IPS-15b (cell line): ENCODE data around the gene IGIP.
A peak's percentile ranks its signal among the peaks of the same experiment; 100 is the strongest.

Experiments
- H3K27me3 ChIP-seq: one replicate; pipeline ENCODE4 v1.6.1; 2013; ENCODE audit warnings: low read length; ENCODE audit not compliant: control insufficient read depth, insufficient read depth
- H3K36me3 ChIP-seq: one replicate; pipeline ENCODE4 v1.6.1; 2013; ENCODE audit warnings: low read length; ENCODE audit not compliant: control insufficient read depth, insufficient read depth
- H3K4me1 ChIP-seq: one replicate; pipeline ENCODE4 v1.6.1; 2013; ENCODE audit warnings: mild to moderate bottlenecking, low read length; ENCODE audit not compliant: control insufficient read depth, insufficient read depth
- H3K4me3 ChIP-seq: one replicate; pipeline ENCODE4 v1.5.1; 2013; ENCODE audit warnings: low read depth, low read length
- H3K9ac ChIP-seq: one replicate; pipeline ENCODE4 v1.6.1; 2013; ENCODE audit warnings: low read depth, mild to moderate bottlenecking, low read length
- H3K9me3 ChIP-seq: one replicate; pipeline ENCODE4 v1.6.1; 2013; ENCODE audit warnings: mild to moderate bottlenecking, low read length; ENCODE audit not compliant: control insufficient read depth, insufficient read depth

The IGIP gene

DNA sequence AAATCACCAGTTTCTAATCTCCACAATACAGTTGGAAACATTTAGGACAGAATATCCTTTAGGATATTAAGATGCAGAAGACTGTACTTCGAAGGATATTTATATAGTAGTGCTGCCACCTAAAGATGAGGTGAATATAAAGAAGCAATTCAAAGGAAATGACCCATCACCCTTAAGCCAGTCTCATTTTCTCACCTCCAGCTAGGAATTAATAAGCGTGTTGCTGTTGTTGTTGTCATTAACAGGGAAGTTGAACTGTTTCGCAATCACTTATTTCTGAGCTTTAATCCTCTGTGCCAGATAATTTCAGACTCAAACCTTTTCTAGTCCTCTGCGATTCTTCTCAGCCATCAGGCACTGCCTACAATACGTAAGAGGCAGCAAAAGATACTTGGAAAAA, 19.6 kb upstream of the IGIP start:
- peaks cover 4% of the 10 kb centered on the region for H3K4me1 ChIP-seq
- H3K9me3 ChIP-seq: no peaks in the 10 kb centered on the region
- no peak overlapping the region for H3K4me3 ChIP-seq
- H3K27me3 ChIP-seq: peaks cover 70% of the 10 kb centered on the region
- H3K9ac ChIP-seq: no peak overlapping the region
- H3K36me3 ChIP-seq: no peaks in the 10 kb centered on the region

- Histone ChIP-seq H3K9ac (peak overlapping the region; percentile 66), H3K36me3 (no peaks in the 10 kb centered on the region), H3K9me3 (no peaks in the 10 kb centered on the region), H3K4me3 (peak overlapping the region; percentile 68), H3K27me3 (peaks cover 75% of the 10 kb centered on the region), H3K4me1 (peaks cover 10% of the 10 kb centered on the region)
Measured at GRCh38 chr5:140106805-140107311, 18.9 kb upstream of the IGIP start.

DNA sequence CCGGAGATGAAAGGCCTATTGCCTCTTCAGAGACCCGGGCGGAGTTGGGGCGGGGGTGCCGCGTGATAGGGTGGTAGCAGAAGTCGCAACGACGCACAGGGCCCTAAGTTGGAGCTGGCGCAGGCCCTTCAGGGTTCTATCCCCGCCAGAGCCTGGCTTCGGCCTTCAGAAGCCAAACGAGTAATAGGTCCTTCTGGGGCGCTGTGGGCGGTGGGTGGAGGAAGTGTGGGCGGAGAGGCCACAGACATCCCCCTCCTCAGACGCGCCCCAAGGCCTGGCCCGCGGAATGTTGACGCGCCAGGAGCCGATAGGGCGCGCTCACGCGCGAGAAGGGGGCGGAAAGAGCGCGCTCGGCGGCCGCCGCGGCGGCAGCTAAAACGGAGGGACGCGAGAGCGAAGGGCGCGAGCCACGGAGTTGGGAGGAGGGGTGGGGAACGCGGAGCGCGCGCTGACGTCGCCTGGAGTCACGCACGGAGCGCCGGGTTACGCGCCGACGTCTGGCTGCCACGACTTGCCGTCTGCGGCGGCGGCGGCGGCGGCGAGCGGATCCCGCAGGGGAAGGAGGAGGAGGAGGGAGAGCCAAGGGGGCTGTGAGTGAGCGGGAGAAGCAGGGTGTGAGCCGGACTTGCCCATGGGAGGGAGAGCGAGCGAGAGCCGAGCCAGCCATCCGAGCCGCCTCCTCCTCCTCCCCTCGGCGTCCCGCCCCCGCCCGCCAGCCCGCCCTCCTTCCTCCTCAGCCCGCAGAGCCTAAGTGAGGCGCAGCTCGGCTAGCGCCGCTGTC, 18.2 kb upstream of the IGIP start:
- Histone ChIP-seq H3K9me3 (no peaks in the 10 kb centered on the region), H3K27me3 (peaks cover 78% of the 10 kb centered on the region), H3K9ac (peak overlapping the region; percentile 66), H3K4me1 (peaks cover 15% of the 10 kb centered on the region), H3K36me3 (no peaks in the 10 kb centered on the region), H3K4me3 (peak overlapping the region; percentile 68)

DNA sequence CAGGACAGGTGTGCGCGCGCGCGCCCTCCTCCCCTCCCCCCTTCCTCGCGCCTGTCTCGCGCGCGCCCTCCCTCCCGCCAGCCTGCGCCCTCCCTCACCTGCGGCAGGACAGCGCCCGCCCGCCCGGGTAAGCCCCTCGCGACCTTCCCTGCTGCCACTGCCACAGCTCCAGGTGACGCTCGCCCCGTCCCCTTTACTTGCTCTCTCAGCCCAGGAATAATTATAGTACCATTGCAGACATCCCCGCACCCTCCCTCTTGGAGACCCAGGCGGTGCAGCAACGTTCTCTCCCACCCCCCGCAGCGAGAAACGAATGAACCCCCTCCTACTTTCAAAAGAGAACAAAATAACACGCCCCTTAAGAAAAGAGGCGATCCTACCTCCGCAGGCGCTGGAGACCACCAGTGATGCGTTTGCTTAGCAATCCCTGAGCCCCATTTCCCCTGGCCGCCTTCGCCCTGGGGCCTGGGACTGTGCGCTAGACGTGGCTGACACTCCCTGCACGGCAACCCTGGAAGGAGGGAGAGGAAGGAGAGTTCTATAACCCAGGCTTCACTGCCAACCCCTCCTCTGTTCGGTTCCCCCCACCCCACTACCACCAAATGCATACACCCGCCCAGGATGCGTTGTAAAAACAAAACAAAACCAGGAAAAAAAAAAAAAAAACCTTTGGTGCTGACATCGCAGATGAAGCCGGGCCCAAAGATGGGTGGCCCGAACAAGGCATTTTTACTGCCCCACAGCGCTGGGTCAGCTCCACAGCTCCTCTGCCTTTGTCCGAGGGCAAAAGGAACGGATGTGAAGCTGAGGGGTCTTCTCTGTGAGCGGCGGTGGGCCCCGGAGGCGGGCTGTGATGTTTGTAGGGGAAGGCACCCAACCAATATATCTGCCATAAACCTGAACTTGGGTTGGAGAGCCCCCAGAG, 17.4 kb upstream of the IGIP start:
- H3K27me3 ChIP-seq: peaks cover 76% of the 10 kb centered on the region
- H3K4me3 ChIP-seq: peak overlapping the region; percentile 78
- H3K9ac ChIP-seq: no peak overlapping the region
- H3K9me3 ChIP-seq: no peaks in the 10 kb centered on the region
- H3K36me3 ChIP-seq: no peaks in the 10 kb centered on the region
- H3K4me1 ChIP-seq: peaks cover 16% of the 10 kb centered on the region

DNA sequence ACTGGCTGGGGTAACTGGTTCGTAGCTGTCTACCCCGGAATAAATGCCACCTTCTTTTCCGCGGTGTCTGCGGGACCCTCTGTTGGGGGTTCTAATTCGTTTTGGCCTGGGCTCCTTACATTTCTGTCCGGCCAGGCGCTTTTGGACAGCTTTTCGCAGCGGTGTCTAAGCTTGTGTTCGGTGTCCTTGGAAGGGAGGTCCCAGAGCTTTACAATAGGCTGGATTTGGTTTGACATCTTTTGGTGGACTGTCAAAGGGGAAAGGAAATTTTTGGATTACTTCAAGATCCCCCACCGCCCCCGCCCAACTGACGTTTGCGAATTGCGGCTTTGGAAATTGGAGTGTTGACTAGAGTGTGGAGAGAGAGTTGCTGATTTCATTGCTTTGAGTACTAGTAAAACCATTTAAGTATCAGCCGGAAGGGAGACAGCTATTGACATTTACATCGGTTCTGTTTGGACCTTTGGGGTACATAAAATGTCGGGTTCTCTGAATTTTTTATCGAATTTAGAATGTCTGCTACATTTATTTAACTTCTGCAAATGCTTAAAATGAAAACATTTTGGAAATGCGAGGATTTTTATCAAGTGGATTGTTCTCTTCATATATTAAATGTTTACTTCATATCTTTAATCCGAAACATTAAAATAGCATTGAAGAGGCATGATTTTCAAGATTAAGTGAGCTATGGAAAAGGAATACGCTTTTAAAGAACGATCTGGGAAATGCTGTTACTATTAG, 16.5 kb upstream of the IGIP start:
- H3K27me3 ChIP-seq: peaks cover 70% of the 10 kb centered on the region
- no peak overlapping the region for H3K9ac ChIP-seq
- H3K4me3 ChIP-seq: peak overlapping the region; percentile 78

DNA sequence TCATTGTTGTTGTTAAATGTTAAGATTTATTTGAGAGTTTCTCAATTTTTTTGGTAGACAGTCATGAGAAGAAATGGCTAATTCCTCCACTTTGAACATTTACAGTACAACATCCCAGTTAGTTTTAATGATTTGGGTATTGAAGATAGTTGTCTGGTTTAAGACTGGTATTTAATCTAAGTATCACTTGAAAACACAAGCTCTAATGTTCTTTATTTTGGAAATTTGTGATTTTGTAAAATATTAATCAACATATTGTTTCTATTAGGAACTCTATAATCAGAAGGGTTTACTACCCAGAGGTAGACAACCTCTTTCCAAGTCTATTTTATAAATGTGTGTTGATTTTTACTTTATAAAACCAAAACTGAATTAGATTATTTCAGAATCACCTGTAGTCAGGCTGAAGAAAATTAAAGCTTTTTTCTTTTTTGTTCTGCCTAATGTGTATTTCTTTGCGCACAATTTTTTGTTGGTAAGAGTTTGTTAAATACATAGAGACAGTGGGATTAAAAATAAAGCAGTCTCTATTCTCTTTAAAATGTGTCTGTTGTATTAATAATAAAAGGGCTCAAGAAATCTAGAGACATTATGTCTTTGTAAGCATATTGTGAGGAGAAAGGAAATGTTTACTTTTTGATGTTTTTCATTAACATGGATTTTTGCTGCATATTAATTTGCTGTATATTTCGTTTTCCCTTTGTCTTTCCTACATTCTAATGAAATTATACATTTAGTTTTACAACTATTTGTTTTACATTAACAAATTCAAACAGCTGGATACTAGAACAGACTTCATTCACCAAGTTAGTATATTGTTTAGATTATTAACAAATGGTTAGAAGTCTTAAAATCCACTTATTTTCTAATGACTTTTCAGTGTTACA, 15.7 kb upstream of the IGIP start:
- Histone ChIP-seq H3K4me1 (peaks cover 16% of the 10 kb centered on the region), H3K4me3 (no peak overlapping the region), H3K36me3 (no peaks in the 10 kb centered on the region), H3K27me3 (peaks cover 66% of the 10 kb centered on the region), H3K9ac (no peak overlapping the region), H3K9me3 (no peaks in the 10 kb centered on the region)

More for the DNA sequence above, 16.5 kb upstream of the IGIP start:
- no peaks in the 10 kb centered on the region for H3K36me3 ChIP-seq
- H3K9me3 ChIP-seq: no peaks in the 10 kb centered on the region
- H3K4me1 ChIP-seq: peaks cover 16% of the 10 kb centered on the region

DNA sequence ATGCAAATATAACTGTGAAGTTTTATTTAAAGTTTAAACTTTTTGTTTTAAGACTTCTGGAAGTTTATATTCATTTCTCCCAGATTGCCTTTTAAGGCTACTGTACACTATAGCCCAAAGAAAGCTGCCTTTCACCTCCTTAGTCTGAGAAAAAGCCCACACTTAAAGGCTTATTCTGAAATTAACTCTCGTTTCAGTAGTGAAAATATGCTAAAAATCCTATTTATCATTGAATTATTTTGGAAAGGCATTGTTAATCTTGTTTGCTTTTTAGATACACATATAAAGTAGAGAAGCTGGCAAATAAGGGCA, 15.1 kb upstream of the IGIP start:
- peaks cover 66% of the 10 kb centered on the region for H3K27me3 ChIP-seq
- H3K9me3 ChIP-seq: no peaks in the 10 kb centered on the region
- H3K4me1 ChIP-seq: peaks cover 16% of the 10 kb centered on the region
- no peak overlapping the region for H3K9ac ChIP-seq
- H3K4me3 ChIP-seq: peak overlapping the region; percentile 1
- H3K36me3 ChIP-seq: no peaks in the 10 kb centered on the region

DNA sequence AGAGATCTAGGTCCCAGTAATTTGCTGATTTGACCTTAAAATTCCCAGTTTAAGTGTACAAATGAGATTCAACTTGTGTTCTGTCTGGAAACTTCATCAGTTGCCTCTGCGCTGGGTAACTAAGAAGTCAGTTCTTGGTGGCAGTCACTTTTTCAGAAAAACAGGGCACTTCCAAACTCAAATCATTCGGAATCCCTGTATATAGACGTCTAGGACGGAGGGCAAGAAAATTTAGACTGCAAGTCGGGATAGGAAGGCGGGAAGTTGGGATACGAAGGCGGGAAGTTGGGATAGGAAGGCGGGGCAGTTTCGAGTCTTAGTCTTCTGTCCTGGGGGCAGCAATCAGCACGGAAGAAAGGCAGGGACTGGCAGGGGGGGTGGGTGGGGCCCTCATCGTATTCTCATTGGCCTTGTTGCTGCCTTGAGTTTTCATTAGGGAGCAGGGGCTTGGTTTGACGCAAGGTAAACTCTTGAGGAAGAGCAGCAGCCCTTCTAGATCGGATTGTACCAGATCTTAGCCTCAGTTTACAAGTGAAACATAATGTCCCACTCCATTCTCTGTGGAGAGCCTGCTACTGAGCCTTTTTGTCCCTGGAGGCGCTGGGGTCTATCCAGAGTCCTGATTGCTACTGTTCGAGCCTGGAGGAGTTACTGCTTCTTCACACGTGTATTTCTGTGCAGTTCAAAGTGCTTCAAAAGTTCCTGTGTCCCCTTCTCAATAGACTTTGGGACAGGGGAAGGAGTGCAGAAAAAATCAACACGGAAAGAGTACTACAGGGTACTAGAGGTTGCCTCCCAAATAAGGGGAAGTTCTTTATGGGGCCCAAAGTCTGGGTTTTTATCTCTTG, 14.5 kb upstream of the IGIP start:
- no peak overlapping the region for H3K9ac ChIP-seq
- H3K4me1 ChIP-seq: peaks cover 16% of the 10 kb centered on the region
- H3K4me3 ChIP-seq: peak overlapping the region; percentile 83

GRCh38 chr5:140111859-140112551, 13.7 kb upstream of the IGIP start:
- peaks cover 12% of the 10 kb centered on the region for H3K4me1 ChIP-seq
- H3K9ac ChIP-seq: no peak overlapping the region
- no peaks in the 10 kb centered on the region for H3K9me3 ChIP-seq
- peaks cover 66% of the 10 kb centered on the region for H3K27me3 ChIP-seq
- no peaks in the 10 kb centered on the region for H3K36me3 ChIP-seq
- H3K4me3 ChIP-seq: peak overlapping the region; percentile 83

More for the DNA sequence above, 14.5 kb upstream of the IGIP start:
- Histone ChIP-seq H3K9me3 (no peaks in the 10 kb centered on the region), H3K27me3 (peaks cover 66% of the 10 kb centered on the region), H3K36me3 (no peaks in the 10 kb centered on the region)

DNA sequence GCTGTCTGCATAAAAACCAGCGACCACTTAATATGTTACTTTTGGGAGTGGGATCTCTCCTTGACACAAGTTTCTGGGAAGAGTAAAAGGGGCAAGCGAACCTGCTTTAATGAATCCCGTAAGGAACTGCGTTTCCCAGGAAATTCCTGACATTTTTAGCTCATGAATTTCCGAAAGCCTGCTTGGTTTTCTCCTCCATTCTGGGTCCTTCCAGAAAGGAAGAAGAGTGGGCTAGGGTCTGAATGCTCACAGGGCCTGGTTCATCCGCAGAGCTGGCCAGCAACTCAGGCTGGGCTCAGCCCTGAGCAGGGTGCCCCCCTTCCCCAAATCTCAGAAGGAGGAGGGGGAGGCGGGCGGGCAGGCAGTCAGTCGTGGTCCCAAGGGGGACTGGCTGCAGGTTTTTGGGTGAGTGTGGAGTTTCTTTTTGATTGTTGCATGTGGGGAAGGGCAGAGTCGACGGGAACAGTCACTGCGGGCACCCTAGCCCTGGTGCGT, 13.0 kb upstream of the IGIP start:
- Histone ChIP-seq H3K4me3 (peak overlapping the region; percentile 83), H3K36me3 (no peaks in the 10 kb centered on the region), H3K9ac (no peak overlapping the region), H3K4me1 (peaks cover 12% of the 10 kb centered on the region), H3K27me3 (peaks cover 68% of the 10 kb centered on the region), H3K9me3 (no peaks in the 10 kb centered on the region)
